Upper lobe of left lung (tissue), 6 donors: ENCODE results near the gene BGN. TPM values are rescaled to one million over a fixed set of nuclear protein-coding genes. Genes with fewer than 3 reads are reported as not detected.

Experiments used
- ATAC-seq, 2 donors: fragments of 200-7000 bp; cut with Tn5 transposase; one replicate each; pipeline ENCODE4 v1.9.1; 2022; ENCODE audit warnings: mild to moderate bottlenecking in 2 of 2, moderate library complexity in 2 of 2; ENCODE audit not compliant: low FRiP score in 2 of 2
- DNase-seq, 2 donors: peaks; one replicate each; pipeline ENCODE4 v3.0.0-alpha.2; 2019 to 2020
- H3K27ac ChIP-seq, 4 donors: fragments of 200-600 bp; sonication (generic); one replicate each; pipeline ENCODE4 v1.5.1; 2016 to 2019
- H3K27me3 ChIP-seq, 4 donors: fragments of 200-600 bp; sonication (generic); one replicate each; pipeline ENCODE4 v1.5.1; 2017 to 2019
- H3K36me3 ChIP-seq, 4 donors: fragments of 200-600 bp; sonication (generic); one replicate each; pipeline ENCODE4 v1.5.1; 2016 to 2019
- H3K4me1 ChIP-seq, 4 donors: fragments of 200-600 bp; sonication (generic); one replicate each; pipeline ENCODE4 v1.5.1; 2018 to 2019
- H3K4me3 ChIP-seq, 4 donors: fragments of 200-600 bp; sonication (generic); one replicate each; pipeline ENCODE4 v1.5.1; 2017 to 2019; ENCODE audit warnings: mild to moderate bottlenecking in 2 of 4, moderate library complexity in 1 of 4
- H3K9me3 ChIP-seq, 4 donors: fragments of 200-600 bp; sonication (generic); one replicate each; pipeline ENCODE4 v1.5.1; 2018 to 2019
- EP300 ChIP-seq, 4 donors: sonication (generic); formaldehyde crosslinking; IDR thresholded peaks; one replicate each; pipeline ENCODE4 v1.5.1; 2017; ENCODE audit warnings: antibody characterized with exemption in 4 of 4, control low read depth in 2 of 4
- POLR2A ChIP-seq, 4 donors: fragments of 450-650 bp; IDR thresholded peaks; one replicate each; pipeline ENCODE4 v1.5.1; 2016 to 2017; ENCODE audit warnings: antibody characterized with exemption in 4 of 4, mild to moderate bottlenecking in 2 of 4
- POLR2AphosphoS5 ChIP-seq, 2 donors: sonication (generic); formaldehyde crosslinking; IDR thresholded peaks; one replicate each; pipeline ENCODE4 v1.5.1; 2017; ENCODE audit warnings: antibody characterized with exemption in 2 of 2
- WGBS, 2 donors: methylation state at CpG; one replicate each; pipeline ENCODE4 v1.1.5; 2017 to 2018; 5-methylcytosine and 5-hydroxymethylcytosine counted together
- total RNA-seq, 6 donors: library from RNA; depleted of rRNA in 4 of 6; stranded (reverse); fragments of >200 nt in 4 of 6; gene quantifications; one replicate each; pipeline versions ENCODE4 v1.1.0 to v1.2.1, GENCODE V29; 2016 to 2021
- TF ChIP-seq, protein P1 (sequence below), 6 experiments: fragments of 450-650 bp in 4 of 6; fragments of 200-600 bp in 2 of 6; sonication (generic) in 2 of 6; IDR thresholded peaks; one replicate each; pipeline ENCODE4 v1.5.1; 2016 to 2019; ENCODE audit warnings: antibody characterized with exemption in 6 of 6
- donor health status: DM: no; HTN: no; CAD: no; lungs with moderate emphysema.
- donor health status: DM: no; HTN: yes; CAD: no; lungs with severe emphysema.

The BGN gene
- total RNA-seq, 6 donors from 2014 or later = 13.0 to 251 (median 86.3) TPM

GRCh38 chrX:153510383-153510782 lies 15.6 kb downstream of the BGN start:
- 67 to 76% methylated on average over 2 to 11 of the region's 11 CpGs for WGBS, 2 donors
- Histone ChIP-seq H3K4me1 (peaks cover 0 to 5% (median 0%) of the 10 kb centered on the region in 4 donors), H3K36me3 (no peaks in the 10 kb centered on the region), H3K4me3 (no peak overlapping the region), H3K9me3 (no peaks in the 10 kb centered on the region), H3K27me3 (no peaks in the 10 kb centered on the region), H3K27ac (no peak overlapping the region)
- no peak for DNase-seq
- ATAC-seq = no peak
- TF ChIP-seq, protein P1, sequence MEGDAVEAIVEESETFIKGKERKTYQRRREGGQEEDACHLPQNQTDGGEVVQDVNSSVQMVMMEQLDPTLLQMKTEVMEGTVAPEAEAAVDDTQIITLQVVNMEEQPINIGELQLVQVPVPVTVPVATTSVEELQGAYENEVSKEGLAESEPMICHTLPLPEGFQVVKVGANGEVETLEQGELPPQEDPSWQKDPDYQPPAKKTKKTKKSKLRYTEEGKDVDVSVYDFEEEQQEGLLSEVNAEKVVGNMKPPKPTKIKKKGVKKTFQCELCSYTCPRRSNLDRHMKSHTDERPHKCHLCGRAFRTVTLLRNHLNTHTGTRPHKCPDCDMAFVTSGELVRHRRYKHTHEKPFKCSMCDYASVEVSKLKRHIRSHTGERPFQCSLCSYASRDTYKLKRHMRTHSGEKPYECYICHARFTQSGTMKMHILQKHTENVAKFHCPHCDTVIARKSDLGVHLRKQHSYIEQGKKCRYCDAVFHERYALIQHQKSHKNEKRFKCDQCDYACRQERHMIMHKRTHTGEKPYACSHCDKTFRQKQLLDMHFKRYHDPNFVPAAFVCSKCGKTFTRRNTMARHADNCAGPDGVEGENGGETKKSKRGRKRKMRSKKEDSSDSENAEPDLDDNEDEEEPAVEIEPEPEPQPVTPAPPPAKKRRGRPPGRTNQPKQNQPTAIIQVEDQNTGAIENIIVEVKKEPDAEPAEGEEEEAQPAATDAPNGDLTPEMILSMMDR (IDR thresholded peaks at IDR 0.05) = no peak
- TF ChIP-seq POLR2A (IDR thresholded peaks at IDR 0.05) (no peak), POLR2AphosphoS5 (IDR thresholded peaks at IDR 0.05) (no peak), EP300 (IDR thresholded peaks at IDR 0.05) (no peak)

GRCh38 chrX:153511784-153512500 lies 17.2 kb downstream of the BGN start:
- ATAC-seq = no peak
- TF ChIP-seq POLR2AphosphoS5 (IDR thresholded peaks at IDR 0.05) (no peak), EP300 (IDR thresholded peaks at IDR 0.05) (no peak), POLR2A (IDR thresholded peaks at IDR 0.05) (no peak)
- TF ChIP-seq, protein P1 (IDR thresholded peaks at IDR 0.05) = no peak
- 78 to 80% methylated on average over 1 to 16 of the region's 17 CpGs for WGBS, 2 donors
- Histone ChIP-seq H3K36me3 (no peaks in the 10 kb centered on the region), H3K9me3 (no peaks in the 10 kb centered on the region), H3K4me3 (no peak overlapping the region), H3K27ac (no peak overlapping the region), H3K4me1 (peaks cover 0 to 5% (median 0%) of the 10 kb centered on the region in 4 donors), H3K27me3 (peaks cover 0 to under 1% (median 0%) of the 10 kb centered on the region in 4 donors)
- DNase-seq = no peak

DNA sequence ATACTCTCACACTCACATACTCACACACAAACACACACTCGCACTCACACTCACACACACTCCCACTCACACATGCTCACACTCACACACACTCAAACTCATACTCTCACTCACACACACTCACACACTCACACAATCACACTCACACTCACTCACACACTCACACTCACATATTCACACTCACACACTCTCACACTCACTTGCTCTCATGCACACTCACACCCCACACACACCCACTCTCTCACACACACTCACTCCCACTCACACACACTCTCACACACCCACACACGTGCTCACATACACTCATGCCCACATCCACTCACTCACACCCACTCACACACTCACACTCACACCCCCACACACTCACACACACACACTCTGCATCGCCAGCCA lies 17.7 kb downstream of the BGN start:
- Histone ChIP-seq H3K4me1 (peaks cover 0 to 4% (median 0%) of the 10 kb centered on the region in 4 donors), H3K27ac (no peak overlapping the region), H3K36me3 (no peaks in the 10 kb centered on the region), H3K27me3 (peaks cover 0 to 6% (median 0%) of the 10 kb centered on the region in 4 donors), H3K4me3 (no peak overlapping the region), H3K9me3 (no peaks in the 10 kb centered on the region)
- DNase-seq (no peak), ATAC-seq (no peak)
- WGBS, 2 donors = 61 to 73% methylated on average over 3 of the region's 3 CpGs
- TF ChIP-seq, protein P1 (IDR thresholded peaks at IDR 0.05) = no peak
- no peak for TF ChIP-seq EP300 (IDR thresholded peaks at IDR 0.05)
- no peak for TF ChIP-seq POLR2AphosphoS5 (IDR thresholded peaks at IDR 0.05)
- no peak for TF ChIP-seq POLR2A (IDR thresholded peaks at IDR 0.05)

DNA sequence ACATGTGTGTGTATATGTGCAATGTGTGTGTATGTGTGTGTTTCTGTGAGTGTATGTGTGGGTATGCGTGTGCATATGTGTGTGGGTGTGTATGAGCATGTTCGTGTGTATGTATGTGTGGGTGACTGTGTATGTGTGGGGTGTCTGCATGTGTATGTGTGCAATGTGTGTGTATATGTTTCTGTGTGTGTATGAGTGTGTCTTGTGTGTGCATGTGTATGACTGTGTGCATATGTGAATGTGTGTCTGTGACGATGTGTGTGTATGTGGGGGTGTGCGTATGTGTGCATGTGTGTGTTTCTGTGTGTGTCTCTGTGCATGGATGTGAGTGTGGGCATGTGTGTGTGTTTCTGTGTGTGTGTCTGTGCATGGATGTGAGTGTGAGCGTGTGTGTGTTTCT lies 18.5 kb downstream of the BGN start:
- DNase-seq (no peak), ATAC-seq (no peak)
- H3K4me1 ChIP-seq = peaks cover 0 to 9% (median 0%) of the 10 kb centered on the region in 4 donors
- no peak overlapping the region for H3K27ac ChIP-seq
- H3K4me3 ChIP-seq = no peak overlapping the region
- no peaks in the 10 kb centered on the region for H3K36me3 ChIP-seq
- TF ChIP-seq POLR2A (IDR thresholded peaks at IDR 0.05) (no peak), POLR2AphosphoS5 (IDR thresholded peaks at IDR 0.05) (no peak), EP300 (IDR thresholded peaks at IDR 0.05) (no peak)
- TF ChIP-seq, protein P1 (IDR thresholded peaks at IDR 0.05) = no peak
- peaks cover 0 to 14% (median 0%) of the 10 kb centered on the region in 4 donors for H3K27me3 ChIP-seq
- 76 to 82% methylated on average over 2 to 5 of the region's 5 CpGs for WGBS, 2 donors
- H3K9me3 ChIP-seq = no peaks in the 10 kb centered on the region

GRCh38 chrX:153514259-153514658 lies 19.5 kb downstream of the BGN start:
- Histone ChIP-seq H3K9me3 (no peaks in the 10 kb centered on the region), H3K4me3 (no peak overlapping the region), H3K27me3 (peaks cover 0 to 22% (median 0%) of the 10 kb centered on the region in 4 donors), H3K4me1 (peaks cover 0 to 9% (median 0%) of the 10 kb centered on the region in 4 donors), H3K27ac (no peak overlapping the region), H3K36me3 (no peaks in the 10 kb centered on the region)
- ATAC-seq (no peak), DNase-seq (no peak)
- 81 to 83% methylated on average over 9 of the region's 9 CpGs for WGBS, 2 donors
- TF ChIP-seq POLR2A (IDR thresholded peaks at IDR 0.05) = no peak
- TF ChIP-seq POLR2AphosphoS5 (IDR thresholded peaks at IDR 0.05) = no peak
- TF ChIP-seq, protein P1 (IDR thresholded peaks at IDR 0.05) = no peak
- TF ChIP-seq EP300 (IDR thresholded peaks at IDR 0.05) = no peak
